NCI-H2171 (cell line): Measurements from ENCODE around the gene TNIP3.
"Not testable (repeated sequence)": the region's sequence is repeated elsewhere in the genome, so short reads cannot be mapped to it uniquely, and the experiment has no call there.

Source experiments
- DNase-seq: peaks from one replicate; lab custom pipeline; 2025; lab: John Stamatoyannopoulos, UW

TNIP3 gene, protein sequence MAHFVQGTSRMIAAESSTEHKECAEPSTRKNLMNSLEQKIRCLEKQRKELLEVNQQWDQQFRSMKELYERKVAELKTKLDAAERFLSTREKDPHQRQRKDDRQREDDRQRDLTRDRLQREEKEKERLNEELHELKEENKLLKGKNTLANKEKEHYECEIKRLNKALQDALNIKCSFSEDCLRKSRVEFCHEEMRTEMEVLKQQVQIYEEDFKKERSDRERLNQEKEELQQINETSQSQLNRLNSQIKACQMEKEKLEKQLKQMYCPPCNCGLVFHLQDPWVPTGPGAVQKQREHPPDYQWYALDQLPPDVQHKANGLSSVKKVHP

DNA sequence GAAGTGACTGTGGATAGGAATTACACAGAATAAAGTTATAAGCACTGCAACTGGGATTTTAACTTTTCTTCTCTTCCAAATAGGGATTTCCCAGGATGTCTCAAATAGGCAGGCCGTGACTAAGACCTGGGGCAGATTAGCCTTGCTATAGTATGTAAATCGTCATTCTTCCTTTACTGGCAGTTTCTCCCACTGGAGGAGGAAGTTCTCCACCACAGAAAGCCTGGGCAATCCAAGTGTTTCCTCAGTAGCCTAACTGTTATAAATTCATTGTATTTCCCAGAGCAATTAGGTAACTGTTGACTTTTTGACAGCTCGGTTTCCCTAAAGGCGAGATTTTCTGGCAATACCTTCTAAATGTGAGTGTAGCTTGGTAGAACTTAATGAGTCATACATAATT is at the start of gene TNIP3:
TNIP3 (minus strand) TSS at position 31 of the 400 bp plus-strand sequence. CDS start 196 bp downstream, outside the sequence.
- no peak for DNase-seq

DNA sequence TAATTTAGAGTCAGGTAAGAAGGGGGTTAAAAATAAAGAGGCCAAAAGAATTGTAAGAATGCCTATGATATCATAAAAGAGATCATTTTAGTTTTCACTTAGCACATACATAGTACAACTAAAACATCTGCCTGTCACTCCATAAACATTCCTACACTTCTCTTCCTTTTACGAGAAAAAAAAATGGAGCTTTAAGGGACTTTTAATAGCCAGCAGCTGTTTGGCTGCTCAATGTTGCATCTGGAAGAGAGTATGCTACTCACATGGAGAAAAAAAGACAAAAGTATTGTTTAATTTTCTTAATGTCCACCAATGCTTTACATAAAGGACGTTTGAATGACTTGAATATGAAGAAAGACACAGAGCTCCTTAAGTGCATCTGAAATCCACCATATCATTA is 48.7 kb upstream of the TNIP3 start:
- no peak for DNase-seq

DNA sequence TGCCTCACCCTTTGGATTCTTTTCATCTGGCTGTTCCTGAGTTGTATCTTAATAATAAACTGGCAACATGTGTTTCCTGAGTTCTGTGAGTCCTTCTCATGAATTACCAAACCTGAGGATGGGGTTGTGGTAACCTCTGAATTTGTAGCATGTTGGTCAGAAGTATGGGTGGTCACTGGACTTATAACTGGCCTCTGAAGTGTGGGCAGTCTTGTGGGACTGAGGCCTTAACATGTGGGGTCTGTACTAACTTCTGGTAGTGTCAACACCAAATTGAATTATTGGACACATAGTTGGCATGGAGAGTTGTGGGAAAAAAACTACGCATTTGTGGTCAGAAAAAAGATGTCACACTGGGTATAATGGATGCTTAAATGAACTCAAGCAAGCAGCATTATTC is 45.0 kb upstream of the TNIP3 start:
- no peak for DNase-seq

DNA sequence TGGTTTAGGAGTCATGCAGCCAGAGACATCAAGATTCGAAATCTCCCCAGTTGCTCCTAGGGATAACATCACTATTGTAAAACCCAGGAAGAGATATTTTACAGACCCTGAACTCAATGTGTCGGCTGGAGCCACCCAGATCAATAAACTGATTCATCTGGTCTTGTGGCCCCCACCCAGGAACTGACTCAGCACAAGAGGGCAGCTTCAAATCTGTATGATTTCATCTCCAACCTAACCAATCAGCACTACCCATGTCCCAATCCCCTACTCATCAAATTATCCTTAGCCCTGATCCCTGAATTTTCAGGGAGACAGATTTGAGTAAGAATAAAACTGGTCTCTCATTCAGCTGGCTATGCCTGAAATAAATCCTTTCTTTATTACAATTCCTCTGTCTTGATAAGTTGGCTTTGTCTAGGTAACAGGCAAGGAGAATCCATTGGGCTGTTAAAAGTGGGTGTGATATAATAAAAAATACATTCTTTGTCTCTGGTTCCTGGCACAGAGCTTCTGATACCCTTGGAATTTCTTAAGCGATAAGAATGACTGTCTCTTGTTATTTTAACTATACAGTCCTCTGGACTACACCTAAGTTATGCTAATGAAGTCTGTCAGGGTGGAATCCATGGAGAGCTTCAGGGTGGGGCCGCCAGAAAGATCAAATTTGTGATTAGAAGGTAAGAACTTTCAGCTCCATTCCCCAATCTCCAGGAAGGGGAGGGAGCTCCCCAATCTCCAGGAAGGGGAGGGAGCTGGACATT is 44.3 kb upstream of the TNIP3 start:
- no peak for DNase-seq

DNA sequence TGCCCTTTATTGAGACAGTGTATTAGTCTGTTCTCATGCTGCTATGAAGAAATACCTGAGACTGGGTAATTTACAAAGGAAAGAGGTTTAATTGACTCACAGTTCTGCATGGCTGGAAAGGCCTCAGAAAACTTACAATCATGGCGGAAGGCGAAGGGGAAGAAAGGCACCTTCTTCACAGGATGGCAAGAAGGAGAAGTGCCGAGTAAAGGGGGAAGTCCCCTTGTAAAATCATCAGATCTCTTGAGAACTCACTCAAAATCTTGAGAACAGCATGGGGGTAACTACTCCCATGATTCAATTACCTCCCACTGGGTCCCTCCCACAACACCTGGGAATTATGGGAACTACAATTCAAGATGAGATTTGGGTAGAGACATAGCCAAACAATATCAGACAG is 41.7 kb upstream of the TNIP3 start:
- DNase-seq = not testable (repeated sequence)

DNA sequence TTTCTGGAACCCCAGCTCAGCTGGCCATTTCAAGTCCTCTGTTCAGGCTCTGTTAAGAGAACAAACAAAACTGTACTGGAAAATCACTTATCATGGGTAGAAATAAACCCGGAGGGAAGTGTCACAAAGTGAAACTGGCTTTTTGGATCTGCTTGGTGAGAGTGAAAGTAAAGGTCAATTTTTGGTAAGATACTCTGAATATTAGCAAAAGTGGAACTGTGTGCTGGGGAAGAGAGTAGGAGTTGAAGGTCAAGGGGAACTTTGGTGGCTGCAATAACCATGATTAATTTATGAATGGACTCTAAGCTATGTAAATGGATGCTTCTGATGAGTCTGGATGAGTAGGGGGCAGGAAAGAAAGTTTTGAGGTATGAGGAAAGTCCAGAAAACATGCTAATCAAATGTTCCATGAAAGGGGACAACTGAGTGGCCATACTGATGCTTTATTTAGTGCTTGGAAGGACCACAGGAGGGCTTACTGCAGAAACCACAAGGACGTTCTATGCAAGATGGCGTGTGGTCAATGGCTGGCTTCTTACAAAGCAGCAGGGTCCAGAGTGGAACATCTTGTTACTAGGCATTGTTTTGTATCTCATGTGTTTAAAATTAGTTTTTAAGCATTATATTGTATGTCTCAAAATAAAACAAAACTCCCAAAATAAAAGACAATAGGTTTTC is 36.8 kb upstream of the TNIP3 start:
- DNase-seq = no peak

DNA sequence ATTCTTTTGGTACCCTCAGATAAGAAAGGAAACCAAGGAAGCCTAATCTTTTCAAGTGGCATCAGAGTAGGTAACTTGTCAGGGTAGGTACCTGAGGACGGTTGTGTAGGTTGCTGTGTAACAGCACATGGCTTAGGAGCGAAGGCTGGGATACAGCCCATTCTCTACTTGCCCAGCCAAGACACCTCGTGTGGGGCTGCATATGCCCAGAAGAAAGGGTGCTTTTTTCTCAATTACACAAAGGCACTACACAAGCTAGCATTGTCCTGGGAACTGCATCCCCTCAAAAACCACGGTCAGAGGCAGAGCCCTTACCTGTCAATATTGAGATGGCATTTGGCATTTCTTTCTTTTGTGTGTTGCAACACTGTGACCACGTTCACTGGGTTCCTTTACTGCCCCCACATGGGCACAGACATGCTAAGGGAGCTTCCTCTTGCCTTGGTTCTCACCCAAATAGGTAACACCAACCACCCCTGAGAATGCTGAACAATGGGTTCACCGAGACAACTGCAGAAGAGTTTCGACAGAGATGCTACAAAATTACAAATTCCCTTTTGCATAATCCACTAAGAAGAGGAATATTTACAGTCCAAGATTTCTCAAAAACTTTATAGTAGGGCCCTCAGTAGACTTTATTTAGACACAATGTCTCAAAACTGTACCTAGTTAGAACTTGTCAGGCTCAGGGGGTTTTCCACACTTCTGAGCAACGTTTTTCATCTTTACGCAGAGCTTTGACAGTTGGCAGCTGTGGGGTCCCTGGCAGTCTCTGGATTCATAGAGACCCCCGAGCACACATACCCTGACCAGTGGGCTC is 35.8 kb upstream of the TNIP3 start:
- no peak for DNase-seq

DNA sequence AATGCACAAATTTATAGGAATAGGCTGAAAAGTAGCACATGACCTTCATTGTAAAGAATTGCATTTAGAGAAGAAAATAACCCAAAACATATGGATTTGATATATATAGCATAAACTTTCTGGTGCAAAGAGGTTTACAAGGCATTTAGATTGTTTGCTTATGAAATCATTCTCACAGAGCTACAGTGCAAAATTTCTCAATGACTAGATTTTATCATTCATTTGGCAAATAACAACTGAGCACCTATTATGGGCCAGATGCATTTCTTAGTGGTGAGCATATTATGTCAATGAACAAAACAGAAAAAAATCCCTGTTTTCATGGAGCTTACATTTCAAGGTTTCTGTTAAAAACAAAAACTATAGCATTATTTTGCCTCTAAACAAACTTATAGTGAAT is 34.1 kb upstream of the TNIP3 start:
- DNase-seq = no peak

DNA sequence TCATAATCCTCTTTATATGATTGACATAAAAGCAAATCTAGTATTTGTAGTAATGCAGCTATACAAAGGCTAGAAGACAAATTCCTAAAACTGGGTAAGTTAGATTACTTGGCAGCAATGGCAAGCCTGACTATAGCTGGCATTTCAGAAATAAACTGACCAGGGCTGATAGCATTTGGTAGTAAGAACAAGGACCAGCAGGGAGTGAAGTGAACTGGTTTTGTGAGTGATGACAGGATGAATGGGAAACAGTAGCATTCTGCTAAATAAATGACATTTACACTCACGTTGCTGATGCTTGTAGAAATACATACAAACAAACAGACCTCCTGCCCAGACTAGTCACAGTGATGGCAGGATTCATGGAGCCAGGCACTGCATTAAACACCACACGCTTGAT is 31.5 kb upstream of the TNIP3 start:
- no peak for DNase-seq

DNA sequence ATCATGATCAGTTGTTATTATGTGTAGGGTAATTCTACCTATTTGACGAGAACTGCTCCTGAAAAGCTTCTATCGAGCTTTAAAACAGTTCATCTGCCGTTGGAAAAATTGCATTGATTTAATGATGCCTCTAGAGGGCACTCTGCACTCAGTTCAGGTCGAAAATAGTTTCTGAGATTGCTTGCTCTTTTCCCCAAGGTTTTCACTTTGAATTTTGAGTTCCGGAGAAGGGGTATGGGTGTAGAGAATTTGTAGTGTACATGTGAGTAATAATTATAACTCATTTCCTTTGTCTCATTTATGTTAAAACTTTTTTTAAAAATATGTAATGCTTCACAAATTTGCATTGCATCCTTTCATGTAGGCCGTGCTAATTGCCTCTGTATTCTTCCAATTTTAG is 28.4 kb upstream of the TNIP3 start:
- no peak for DNase-seq

DNA sequence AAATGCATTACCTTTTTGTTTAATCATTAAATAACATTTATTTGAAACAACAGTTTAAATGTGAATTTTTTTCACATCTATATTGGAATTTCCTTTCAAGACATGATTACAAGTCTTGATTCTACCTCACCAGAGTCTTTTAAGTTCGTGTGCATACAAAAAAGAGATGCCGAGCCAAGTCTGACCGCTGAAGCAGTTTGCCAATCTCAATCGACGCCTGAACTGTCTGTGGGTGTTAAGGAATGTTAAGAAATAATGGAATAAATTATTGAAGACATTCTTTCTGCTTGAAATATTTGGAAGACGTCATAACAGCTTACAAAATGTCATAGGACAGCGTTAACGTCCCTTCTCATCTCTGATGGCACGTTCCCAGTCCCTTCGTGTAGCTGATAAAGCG is 27.9 kb upstream of the TNIP3 start:
- DNase-seq = no peak

DNA sequence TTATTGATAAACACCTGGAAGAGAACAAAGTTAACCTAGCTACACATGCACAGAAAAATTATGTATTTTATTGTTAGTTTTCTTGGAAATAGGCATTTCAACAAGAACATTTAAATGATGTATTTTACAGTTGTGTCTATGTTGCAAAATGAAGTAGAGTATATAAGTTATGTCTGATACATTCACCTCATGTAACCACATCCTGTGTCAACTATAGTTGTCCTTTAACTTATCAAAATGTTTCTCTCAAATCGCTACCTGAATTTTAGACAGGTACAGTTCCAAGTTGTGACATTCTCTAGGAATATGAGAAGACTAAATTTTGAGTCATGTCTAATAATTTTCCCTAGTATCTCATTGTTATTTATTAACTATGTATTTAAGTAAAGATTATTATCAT is 27.2 kb upstream of the TNIP3 start:
- DNase-seq = no peak

DNA sequence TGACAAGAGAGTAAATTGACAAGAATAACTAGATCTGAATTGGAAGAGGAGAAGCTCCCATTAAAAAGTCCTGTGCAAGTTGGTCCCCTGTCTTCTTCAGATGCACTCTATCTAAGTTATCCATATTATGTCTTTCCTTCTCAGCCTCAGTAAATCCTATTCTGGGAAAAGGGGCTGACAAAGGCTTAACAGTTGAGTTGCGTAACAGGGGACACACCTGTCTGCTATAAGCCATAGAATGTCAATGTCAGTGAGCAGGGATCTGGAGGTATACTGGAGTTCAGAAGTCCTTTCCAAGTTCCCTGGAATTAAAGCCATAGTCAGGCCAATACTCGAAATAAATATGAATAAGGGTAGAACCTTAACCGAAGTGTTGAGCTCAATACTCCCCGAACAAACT is 26.3 kb upstream of the TNIP3 start:
- no peak for DNase-seq

DNA sequence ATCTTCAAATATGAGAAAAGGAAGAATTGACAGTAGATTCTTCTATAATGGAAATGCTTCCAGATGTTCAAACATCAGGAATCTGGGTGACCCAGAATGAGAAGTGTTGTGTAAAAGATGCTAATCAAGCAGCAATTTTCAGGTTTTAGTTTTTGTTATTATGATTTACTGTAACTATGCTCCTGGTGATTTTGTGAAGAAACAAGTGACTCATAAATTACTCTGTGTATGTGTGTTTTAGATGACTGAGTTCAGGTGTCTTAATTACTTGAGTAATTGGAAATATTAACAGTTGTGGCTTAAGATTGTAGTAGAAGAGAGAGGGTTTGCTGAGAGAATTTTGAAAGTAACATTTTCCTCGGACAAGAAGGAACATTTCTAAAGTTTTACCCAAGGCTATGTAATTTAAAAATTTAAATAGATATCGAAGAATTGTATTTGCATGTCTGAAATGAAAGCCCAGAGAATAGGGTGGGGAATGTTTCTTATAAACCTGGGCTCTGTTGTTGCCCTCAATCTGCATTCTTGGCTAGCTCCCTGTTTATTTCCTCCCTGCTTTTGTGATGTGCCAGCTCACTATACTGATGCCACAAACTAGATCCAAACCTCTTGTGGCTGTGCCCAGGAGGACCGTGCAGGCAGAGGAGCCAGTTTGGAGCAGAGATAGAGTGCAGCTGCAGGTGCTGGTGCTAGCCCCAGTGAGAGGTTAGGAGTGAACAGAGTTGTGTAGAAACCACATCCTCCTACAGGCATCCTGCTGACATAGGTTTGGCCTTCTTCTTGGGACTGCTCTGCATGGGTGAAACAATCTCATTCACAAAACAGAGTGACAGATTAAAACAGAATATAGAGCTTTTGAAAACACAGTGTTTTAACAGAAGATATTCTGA is 25.4 kb upstream of the TNIP3 start:
- no peak for DNase-seq

DNA sequence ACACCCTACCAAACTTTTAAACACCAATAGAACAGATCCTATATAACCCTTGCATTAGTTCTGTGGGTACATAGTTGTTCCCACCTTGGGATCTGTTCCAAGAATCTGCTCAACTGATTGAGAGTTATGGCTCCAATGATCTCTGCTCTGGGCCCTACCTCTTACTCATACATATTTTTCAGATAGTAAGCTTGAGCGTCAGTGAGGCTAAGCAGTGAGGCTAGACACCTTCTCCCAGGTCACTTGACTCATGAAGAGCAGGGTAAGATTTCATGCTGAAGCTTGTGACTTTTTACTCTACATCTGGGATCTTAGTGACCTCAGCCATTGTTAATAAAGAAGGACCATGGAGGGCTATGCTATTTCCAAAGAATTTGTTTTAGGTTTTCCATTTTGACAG is 23.1 kb upstream of the TNIP3 start:
- DNase-seq = no peak

DNA sequence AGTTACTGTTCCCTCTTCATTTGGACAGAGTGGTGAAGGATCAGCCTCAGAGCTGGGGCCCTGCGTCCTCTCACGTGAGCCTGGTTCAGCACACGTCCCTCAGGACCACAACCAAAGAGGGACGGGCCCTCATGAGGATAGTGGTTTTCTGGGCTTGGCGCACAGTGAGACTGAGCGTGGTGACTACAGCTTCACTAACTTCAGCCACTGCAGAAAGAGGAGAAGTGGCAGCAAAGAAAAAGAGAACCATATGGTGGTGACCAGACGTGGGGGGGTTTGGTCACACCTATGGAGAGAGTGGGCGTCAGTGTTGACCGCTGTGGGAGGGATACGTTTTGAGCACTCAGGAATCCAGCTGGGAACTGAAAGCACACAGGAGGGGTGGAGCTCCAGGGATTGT is 21.8 kb upstream of the TNIP3 start:
- DNase-seq = no peak

DNA sequence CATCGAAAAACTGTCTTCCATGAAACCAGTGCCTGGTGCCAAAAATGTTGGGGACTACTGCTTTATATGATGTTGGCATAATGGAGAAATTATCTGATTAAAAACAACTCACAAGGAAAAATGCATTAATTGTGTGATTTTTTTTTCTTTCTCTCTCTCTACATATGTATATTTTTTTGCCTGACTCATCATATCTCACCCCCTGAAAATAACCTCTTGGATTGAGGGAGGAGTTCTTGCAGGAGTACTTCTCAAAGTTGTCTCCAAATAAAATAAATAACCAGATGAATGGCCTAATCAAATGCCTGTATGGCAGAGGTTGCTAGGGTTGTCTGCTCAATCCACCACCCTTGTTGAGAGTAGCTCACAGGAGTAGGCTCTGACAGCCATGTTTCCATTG is 19.9 kb upstream of the TNIP3 start:
- DNase-seq = no peak

DNA sequence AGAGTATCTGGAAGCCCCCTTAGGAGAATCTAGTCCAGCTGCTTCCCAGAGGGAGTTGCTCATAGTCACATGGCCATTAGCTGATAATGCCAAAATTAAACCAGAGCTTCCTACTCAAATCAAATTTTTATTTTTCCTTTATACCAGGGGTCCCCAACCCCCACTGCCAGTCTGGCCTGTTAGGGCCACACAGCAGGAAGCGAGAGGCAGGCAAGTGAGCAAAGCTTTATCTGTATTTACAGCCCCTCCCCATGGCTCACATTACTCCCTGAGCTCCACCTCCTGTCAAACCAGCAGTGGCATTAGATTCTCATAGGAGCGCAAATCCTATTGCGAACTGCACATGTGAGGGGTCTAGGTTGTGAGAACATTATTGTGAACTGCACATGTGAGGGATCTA is 19.2 kb upstream of the TNIP3 start:
- DNase-seq = no peak

DNA sequence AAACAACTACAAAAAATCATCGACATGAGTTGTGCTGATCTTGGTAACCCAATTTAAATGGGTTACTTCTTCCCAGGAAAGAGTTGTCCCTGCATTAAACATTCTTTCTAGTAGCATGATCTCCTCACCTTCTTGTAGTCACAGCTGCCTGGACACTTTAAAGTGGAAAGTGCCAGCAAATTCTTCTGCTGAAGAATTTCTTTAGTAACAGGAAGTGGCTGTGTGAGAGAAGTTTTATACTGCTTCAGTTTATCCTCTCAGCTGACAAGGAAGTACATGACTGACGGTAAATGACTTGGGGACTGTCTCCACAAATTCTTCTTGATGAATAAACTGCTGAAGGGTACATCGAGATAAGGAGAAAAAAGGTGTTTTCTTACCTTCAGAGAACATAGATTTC is 18.2 kb upstream of the TNIP3 start:
- no peak for DNase-seq

DNA sequence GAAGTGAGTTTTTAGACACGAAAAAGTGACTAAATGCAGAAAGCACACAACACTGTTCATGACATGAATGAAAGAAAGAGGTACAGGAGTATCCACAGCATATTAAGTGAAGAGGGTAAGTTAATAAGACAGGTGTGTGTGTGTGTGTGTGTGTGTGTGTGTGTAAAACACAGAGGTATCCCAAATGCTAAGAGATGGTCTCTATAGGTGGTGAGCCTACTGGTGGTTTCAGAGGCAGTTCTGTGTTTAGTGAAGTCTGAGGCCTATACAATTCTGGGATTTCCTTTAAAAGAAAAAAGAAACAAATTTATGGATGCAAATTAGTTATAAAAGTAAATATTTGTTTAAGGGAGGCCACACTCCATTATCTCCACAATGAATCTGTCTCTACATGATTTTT is 17.4 kb upstream of the TNIP3 start:
- no peak for DNase-seq

DNA sequence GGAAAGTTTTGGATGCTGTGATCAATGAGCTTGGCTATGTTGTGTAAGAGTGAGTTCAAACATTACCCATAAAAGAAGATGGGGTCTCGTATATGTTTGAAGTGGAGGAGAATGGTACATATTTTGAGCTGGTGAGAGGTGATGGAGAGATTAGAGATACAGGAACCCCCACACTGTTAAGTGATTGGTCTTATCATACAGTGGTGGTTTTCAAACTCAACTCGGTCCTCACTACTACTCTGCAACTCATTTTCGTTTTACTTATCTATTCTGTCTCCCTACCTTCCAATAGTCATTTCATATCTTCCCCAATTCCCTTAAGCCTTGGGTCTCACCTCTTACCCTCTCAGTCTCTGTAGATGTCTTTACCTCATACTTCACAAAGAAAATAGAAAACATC is 16.4 kb upstream of the TNIP3 start:
- no peak for DNase-seq
